Activated naive CD8-positive, alpha-beta T cell (primary cell): ENCODE results near the gene PP2D1.
"Not testable (repeated sequence)": the region's sequence is repeated elsewhere in the genome, so short reads cannot be mapped to it uniquely, and the experiment has no call there.

Experiments used
- H3K27ac Mint-ChIP-seq: one replicate; pipeline ENCODE4 v1.8.0; 2021; ENCODE audit warnings: mixed read lengths
- H3K27me3 Mint-ChIP-seq: one replicate; pipeline ENCODE4 v1.8.0; 2021; ENCODE audit warnings: mixed read lengths
- H3K36me3 Mint-ChIP-seq: one replicate; pipeline ENCODE4 v1.8.0; 2021; ENCODE audit warnings: mixed read lengths
- H3K4me1 Mint-ChIP-seq: one replicate; pipeline ENCODE4 v1.8.0; 2021; ENCODE audit warnings: low read depth, mixed read lengths
- H3K4me3 Mint-ChIP-seq: one replicate; pipeline ENCODE4 v1.8.0; 2021; ENCODE audit warnings: mild to moderate bottlenecking, mixed read lengths
- H3K9me3 Mint-ChIP-seq: one replicate; pipeline ENCODE4 v1.8.0; 2021; ENCODE audit warnings: low read depth, mixed read lengths

PP2D1 gene

DNA sequence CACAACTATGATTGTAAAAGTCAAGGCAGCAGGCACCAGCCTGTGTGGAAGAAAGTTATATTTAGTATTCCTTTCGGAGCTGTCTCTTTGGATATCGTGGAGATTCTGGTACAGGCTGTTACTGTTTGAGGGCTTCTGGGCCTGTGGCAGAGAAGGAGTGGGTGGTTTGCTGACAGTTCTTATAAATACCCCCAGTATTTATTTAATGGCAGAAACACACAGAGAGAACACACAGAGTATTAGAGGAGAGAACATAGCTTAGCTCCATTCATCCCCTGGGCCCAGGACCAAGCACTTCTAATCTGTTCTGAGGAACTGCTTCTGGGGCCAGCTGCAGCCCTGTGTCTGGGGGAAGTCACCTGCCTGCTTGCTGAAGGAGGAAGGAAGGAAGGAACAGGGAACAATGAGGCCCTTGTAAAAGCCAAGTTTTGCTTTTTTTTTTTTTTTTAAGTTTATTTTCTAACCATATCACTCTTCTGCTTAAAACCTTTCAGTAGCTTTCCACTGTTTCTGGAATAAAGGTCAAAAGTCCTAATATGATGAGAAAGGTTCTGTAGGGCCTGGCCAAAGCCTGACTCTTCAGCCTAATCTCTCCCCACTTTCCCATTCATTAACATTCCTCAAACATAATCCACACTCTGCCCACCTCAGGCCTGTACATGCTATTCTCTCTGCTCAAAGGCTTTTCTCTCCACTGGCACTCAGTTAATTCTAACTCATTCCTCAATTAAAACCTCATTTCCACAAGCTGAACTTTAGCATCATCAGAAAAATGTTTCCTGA lies 11.8 kb upstream of the PP2D1 start:
- H3K4me1 Mint-ChIP-seq: peaks cover 4% of the 10 kb centered on the region
- no peak overlapping the region for H3K27ac Mint-ChIP-seq
- H3K36me3 Mint-ChIP-seq: no peaks in the 10 kb centered on the region
- no peak overlapping the region for H3K4me3 Mint-ChIP-seq
- H3K9me3 Mint-ChIP-seq: no peaks in the 10 kb centered on the region
- H3K27me3 Mint-ChIP-seq: no peaks in the 10 kb centered on the region

DNA sequence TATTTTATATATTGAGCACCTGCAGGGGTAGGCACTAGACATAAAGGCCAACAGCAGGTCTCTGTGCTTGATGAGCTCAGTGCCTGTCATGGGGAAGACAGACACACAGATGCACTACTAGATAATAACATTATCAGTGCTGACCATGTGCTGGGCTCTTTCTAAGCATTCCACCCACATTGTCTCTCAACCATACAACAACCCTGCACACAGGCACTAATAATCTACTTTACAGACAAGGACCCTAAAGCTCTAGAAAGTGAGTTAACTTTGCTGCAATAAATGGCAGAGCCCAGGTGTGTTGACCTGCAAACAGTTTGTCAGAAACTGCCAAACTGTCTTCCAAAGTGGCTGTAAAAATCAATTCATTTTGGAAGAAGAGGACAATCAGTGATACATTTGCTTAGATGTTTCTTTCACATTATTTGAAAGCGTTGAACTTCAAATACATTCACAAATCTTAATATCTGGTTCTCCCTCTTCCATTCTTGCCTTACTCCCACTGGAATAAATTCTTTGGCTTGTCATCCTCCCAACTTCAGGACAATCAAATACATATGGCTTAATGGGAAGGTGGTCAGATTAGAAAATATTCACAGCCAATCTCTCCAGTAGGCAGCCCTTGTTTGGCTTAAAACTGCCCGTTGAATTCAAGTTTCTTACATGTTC lies 11.0 kb upstream of the PP2D1 start:
- Mint-ChIP-seq H3K27ac (no peak overlapping the region), H3K9me3 (no peaks in the 10 kb centered on the region), H3K4me1 (peaks cover 4% of the 10 kb centered on the region), H3K27me3 (no peaks in the 10 kb centered on the region), H3K4me3 (no peak overlapping the region), H3K36me3 (no peaks in the 10 kb centered on the region)

DNA sequence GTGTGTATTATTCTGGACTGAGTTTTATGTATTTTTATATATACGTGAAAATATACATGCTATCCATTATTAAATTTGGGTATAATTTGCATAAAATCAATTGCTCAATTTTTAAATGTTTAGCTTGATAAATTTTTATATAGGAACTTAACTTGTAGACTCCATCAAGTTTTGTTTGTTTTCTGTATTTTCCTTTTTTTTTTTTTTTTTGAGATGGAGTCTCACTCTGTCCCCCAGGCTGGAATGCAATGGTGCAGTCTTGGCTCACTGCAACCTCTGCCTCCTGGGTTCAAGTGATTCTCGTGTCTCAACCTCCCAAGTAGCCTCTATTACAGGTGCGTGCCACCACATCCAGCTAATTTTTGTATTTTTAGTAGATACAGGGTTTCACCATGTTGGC lies 4.0 kb upstream of the PP2D1 start:
- not testable (repeated sequence) for H3K27me3 Mint-ChIP-seq, H3K27ac Mint-ChIP-seq, H3K36me3 Mint-ChIP-seq, H3K9me3 Mint-ChIP-seq, H3K4me1 Mint-ChIP-seq, H3K4me3 Mint-ChIP-seq

DNA sequence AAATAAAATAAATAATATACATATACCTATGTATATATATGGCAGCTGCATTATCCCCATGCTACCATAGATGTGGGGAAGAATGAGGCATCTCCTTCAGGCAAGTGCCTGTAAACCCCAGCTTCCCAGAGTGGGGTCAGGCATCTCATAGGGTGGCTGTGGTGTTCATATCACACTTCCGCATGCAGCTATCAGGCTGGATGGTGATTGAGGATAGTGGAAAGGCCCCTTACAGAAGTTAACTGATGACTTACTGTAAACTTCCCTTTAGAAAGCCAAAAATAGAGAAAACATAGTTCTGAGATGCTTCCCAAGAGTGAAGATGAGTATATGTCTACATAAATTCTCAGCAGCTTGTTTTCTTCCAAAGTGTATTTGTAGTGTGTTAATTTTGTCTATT lies 3.5 kb upstream of the PP2D1 start:
- no peak overlapping the region for H3K27ac Mint-ChIP-seq
- no peaks in the 10 kb centered on the region for H3K4me1 Mint-ChIP-seq
- no peaks in the 10 kb centered on the region for H3K36me3 Mint-ChIP-seq
- no peak overlapping the region for H3K4me3 Mint-ChIP-seq
- H3K27me3 Mint-ChIP-seq: peaks cover 2% of the 10 kb centered on the region
- H3K9me3 Mint-ChIP-seq: no peaks in the 10 kb centered on the region

DNA sequence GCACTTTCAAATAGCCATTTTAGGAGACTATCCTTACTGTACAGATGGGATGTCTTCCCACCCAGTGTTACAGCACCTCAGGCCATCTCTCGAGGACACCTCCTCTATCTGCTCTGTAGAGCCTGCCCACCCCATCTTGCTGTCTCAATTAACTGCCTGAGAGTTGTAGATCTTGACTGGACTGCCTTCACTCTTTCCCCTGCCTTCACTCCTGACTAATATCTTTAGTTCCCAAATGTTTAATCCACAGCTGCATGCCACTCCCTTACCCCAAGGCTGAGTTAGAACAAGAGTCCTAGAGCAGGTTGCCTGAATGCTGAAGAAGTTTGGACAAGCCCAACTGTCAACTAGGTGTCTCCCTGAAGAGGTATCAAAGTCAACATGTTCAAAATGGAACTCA lies 1.3 kb upstream of the PP2D1 start:
- H3K9me3 Mint-ChIP-seq: no peaks in the 10 kb centered on the region
- no peaks in the 10 kb centered on the region for H3K36me3 Mint-ChIP-seq
- no peak overlapping the region for H3K4me3 Mint-ChIP-seq
- H3K4me1 Mint-ChIP-seq: no peaks in the 10 kb centered on the region
- peaks cover 2% of the 10 kb centered on the region for H3K27me3 Mint-ChIP-seq
- no peak overlapping the region for H3K27ac Mint-ChIP-seq

DNA sequence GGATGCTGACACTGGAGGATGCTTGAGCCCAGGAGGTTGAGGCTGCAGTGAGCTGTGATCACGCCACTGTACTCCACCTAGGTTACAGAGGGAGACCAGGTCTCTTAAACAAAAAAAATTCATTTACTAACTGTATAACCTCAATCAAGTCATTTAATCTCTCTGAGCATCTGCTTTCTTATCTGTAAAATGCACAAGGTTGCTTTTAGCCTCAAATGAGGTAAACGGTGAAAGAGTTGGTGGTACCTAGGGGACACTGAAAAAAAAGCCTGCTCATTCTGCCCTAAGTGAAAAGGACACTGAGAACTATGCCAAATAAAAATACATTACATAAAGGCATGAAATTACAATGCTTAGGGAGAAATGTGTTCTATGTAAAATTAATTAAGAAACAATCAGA lies 3.4 kb downstream of the PP2D1 start:
- H3K4me1 Mint-ChIP-seq: no peaks in the 10 kb centered on the region
- no peaks in the 10 kb centered on the region for H3K27me3 Mint-ChIP-seq
- H3K36me3 Mint-ChIP-seq: no peaks in the 10 kb centered on the region
- no peak overlapping the region for H3K4me3 Mint-ChIP-seq
- H3K27ac Mint-ChIP-seq: no peak overlapping the region
- no peaks in the 10 kb centered on the region for H3K9me3 Mint-ChIP-seq

DNA sequence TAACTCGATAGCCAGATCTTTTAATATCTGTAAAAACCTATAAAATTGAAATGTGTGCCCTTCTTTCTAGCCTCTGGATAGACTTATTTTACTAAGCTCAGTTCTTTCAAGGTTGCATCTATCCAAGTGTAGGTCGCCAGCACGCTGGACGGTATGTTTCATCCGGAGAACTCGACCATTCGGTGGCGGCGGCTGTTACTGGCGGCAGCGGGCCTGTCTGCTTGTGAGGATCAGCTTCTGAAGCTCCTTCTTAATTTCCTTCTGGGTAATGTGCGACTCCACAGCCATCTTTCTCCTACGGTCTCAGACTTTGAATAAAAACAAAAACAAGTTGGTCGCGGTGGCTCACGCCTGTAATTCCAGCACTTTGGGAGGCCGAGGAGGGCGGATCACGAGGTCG lies 4.1 kb downstream of the PP2D1 start:
- Mint-ChIP-seq H3K36me3 (no peaks in the 10 kb centered on the region), H3K27me3 (no peaks in the 10 kb centered on the region), H3K9me3 (no peaks in the 10 kb centered on the region), H3K4me1 (no peaks in the 10 kb centered on the region), H3K4me3 (no peak overlapping the region), H3K27ac (no peak overlapping the region)

DNA sequence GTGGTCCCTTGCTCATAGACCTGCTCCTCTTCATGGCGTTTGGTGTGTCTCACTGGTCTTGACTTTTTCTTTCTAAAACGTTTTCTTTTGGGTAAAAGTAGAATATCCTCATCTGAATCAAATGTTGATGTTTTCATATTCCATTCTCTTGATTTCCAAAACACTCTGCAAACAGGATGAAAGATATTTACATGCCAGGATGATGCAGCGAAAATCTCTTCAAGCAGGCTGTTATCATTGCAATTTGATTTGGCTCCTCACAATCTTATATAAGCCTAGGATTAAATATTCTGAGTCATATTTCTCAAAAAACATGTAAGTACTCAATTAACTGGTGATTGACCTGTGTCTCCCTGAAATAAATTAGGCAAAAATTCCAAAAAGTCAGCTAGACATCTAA lies 10.1 kb downstream of the PP2D1 start:
- Mint-ChIP-seq H3K4me1 (no peaks in the 10 kb centered on the region), H3K9me3 (peaks cover 5% of the 10 kb centered on the region), H3K27me3 (no peaks in the 10 kb centered on the region), H3K27ac (no peak overlapping the region), H3K4me3 (no peak overlapping the region), H3K36me3 (peaks cover 5% of the 10 kb centered on the region)

DNA sequence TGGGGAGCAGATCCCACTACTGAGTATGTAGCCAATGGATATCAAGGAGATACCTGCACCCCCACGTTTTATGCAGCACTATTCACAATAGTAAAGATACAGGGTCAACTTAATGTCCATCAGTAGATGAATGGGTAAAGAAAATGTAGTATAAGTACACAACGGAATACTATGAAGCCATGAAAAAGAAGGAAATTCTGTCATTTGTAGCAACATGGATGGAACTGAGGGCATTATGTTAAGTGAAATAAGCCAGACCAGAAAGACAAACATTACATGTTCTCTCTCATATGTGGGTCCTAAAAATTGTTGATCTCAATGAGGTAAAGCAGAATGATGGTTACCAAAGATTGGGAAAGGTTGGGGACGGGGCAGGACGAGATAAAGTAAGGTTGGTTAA lies 14.6 kb downstream of the PP2D1 start:
- Mint-ChIP-seq H3K9me3 (peaks cover 5% of the 10 kb centered on the region), H3K4me1 (no peaks in the 10 kb centered on the region), H3K27ac (no peak overlapping the region)

DNA sequence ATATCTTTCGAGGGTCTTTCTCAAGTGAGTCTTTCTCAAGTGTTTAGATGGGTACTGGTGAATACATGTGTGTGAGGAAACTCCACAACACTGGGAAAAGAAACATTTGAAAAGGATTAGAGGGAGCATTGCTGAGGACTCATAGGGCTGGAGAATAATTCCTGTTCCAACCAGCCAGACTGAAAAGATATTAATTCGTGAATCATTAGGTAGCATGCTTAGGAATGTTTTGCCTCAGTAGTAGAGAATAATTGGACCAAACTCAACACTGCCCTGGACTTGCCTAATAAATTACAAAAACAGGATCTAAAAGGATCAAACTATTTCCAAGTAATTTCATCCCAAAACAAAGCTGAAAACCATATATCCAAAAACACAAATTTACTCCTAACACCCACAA lies 17.3 kb downstream of the PP2D1 start:
- Mint-ChIP-seq H3K36me3 (peaks cover 7% of the 10 kb centered on the region), H3K27ac (no peak overlapping the region), H3K9me3 (peaks cover 5% of the 10 kb centered on the region), H3K4me1 (no peaks in the 10 kb centered on the region), H3K4me3 (no peak overlapping the region), H3K27me3 (no peaks in the 10 kb centered on the region)

More for the DNA sequence above, 14.6 kb downstream of the PP2D1 start:
- peaks cover 7% of the 10 kb centered on the region for H3K36me3 Mint-ChIP-seq
- no peaks in the 10 kb centered on the region for H3K27me3 Mint-ChIP-seq
- no peak overlapping the region for H3K4me3 Mint-ChIP-seq

DNA sequence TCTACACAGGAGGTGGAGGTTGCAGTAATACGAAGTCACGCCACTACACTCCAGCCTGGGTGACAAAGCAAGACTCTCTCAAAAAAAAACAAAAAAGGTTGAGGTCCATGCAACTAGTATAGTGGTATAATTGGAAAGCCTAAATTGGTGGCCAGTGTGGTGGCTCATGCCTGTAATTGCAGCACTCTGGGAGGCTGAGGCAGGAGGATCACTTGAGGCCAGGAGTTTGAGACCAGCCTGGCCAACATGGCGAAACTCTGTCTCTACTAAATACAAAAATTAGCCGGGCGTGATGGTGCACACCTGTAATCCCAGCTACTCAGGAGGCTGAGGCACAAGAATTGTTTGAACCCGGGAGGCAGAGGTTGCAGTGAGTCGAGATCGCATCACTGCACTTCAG lies 23.2 kb downstream of the PP2D1 start:
- not testable (repeated sequence) for H3K4me3 Mint-ChIP-seq, H3K4me1 Mint-ChIP-seq, H3K9me3 Mint-ChIP-seq, H3K27me3 Mint-ChIP-seq, H3K27ac Mint-ChIP-seq
- peaks cover 10% of the 10 kb centered on the region for H3K36me3 Mint-ChIP-seq

DNA sequence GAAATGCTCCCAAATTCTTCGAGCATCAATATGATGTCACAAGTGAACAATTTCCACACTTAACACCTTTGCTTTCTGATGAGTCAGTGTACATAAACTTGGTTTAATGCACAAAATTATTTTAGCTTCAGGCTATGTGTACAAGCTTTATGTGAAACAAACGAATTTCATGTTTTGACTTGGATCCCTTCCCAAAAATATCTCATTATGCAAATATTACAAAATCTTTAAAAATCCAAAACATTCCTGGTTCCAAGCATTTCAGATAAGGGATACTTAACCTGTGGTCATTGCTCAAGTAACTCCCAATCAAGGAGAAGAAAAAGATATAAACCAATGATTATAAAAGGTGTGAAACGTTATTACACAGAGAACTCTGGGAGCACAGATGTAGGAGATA lies 40.0 kb downstream of the PP2D1 start:
- no peak overlapping the region for H3K4me3 Mint-ChIP-seq
- H3K27ac Mint-ChIP-seq: peak overlapping the region; percentile 36
- no peaks in the 10 kb centered on the region for H3K9me3 Mint-ChIP-seq
- peaks cover 10% of the 10 kb centered on the region for H3K36me3 Mint-ChIP-seq
- no peaks in the 10 kb centered on the region for H3K27me3 Mint-ChIP-seq
- peaks cover 31% of the 10 kb centered on the region for H3K4me1 Mint-ChIP-seq

DNA sequence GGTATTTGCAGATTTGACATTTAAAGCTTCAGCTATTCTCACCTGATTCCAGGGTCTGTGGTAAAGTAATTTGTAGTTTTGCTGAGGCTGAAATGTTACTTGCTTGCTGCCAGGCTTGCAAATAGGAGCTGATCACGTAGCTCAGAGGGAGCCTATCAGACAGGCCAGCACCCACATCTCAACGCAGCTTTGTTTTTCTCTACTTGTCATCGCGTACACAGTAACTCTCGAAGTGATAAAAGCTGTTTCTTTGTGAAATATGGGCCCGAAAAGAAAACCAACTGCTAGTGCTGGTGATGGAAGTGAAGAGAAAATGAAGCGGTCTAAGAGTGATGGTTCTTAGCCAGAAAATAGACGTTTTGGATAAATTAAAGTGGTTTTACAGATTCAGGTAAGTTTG lies 41.7 kb downstream of the PP2D1 start:
- no peak overlapping the region for H3K27ac Mint-ChIP-seq
- peaks cover 47% of the 10 kb centered on the region for H3K4me1 Mint-ChIP-seq
- H3K36me3 Mint-ChIP-seq: peaks cover 13% of the 10 kb centered on the region
- no peak overlapping the region for H3K4me3 Mint-ChIP-seq
- H3K27me3 Mint-ChIP-seq: no peaks in the 10 kb centered on the region
- no peaks in the 10 kb centered on the region for H3K9me3 Mint-ChIP-seq

DNA sequence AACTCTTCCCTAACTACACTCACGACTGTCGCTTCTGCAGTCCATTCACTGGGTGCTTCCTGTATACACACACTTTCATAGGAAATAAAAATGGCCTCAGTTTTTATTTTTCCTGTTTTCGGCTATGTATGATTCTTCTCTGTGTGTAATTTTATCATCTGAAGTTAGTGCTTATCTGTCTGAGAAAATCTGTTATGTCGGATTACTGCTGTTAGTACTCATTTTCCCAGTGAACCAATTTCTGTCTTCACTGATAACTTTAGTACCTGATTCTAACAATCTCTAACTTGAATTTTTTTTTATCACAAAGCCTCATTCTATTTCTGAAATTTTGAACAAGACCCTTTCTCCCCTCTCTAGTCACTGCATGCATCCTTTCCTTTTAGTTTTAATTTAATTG lies 44.3 kb downstream of the PP2D1 start:
- peak overlapping the region; percentile 58 for H3K27ac Mint-ChIP-seq
- no peak overlapping the region for H3K4me3 Mint-ChIP-seq
- peaks cover 15% of the 10 kb centered on the region for H3K36me3 Mint-ChIP-seq
- H3K4me1 Mint-ChIP-seq: peaks cover 63% of the 10 kb centered on the region
- H3K9me3 Mint-ChIP-seq: no peaks in the 10 kb centered on the region
- no peaks in the 10 kb centered on the region for H3K27me3 Mint-ChIP-seq

DNA sequence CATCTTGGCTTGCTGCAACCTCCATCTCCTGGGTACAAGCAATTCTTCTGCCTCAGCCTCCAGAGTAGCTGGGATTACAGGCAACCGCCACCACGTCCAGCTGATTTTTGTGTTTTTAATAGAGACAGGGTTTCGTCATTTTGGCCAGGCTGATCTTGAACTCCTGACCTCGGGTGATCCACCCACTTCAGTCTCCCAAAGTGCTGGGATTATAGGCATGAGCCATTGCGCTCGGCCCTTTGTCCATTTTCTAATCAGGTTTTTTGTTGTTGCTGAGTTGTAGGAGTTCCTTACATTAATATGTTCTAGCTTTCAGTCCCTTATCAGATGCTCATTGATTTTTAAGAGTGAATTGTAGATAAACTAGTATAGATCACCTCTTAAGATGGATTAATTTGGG lies 44.9 kb downstream of the PP2D1 start:
- Mint-ChIP-seq H3K4me1 (peaks cover 66% of the 10 kb centered on the region), H3K27me3 (no peaks in the 10 kb centered on the region), H3K4me3 (no peak overlapping the region), H3K9me3 (no peaks in the 10 kb centered on the region), H3K27ac (peak overlapping the region; percentile 58), H3K36me3 (peaks cover 15% of the 10 kb centered on the region)

DNA sequence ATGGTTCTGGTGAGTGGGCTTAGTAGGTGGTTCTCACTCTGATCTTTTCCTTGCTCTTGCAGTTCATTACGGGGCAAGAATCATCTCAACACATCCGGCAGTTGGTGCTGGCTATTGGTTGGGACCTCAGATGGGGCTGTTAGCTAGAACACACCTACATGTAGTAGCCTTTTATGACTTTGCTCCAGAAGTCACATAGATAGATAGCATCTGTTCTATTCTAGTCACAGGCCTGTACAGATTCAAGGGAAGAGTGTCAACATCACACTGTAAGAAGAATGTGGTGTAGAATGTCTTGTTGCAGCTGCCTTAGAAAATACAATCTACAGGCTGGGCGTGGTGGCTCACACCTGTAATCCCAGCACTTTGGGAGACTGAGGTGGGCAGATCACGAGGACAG lies 50.1 kb downstream of the PP2D1 start:
- no peak overlapping the region for H3K4me3 Mint-ChIP-seq
- H3K27ac Mint-ChIP-seq: peak overlapping the region; percentile 7
- peaks cover 11% of the 10 kb centered on the region for H3K36me3 Mint-ChIP-seq
- H3K27me3 Mint-ChIP-seq: no peaks in the 10 kb centered on the region
- H3K9me3 Mint-ChIP-seq: no peaks in the 10 kb centered on the region
- peaks cover 79% of the 10 kb centered on the region for H3K4me1 Mint-ChIP-seq
